ENCODE data around the gene AGER.
"Not testable (repeated sequence)": the region's sequence is repeated elsewhere in the genome, so short reads cannot be mapped to it uniquely, and the experiment has no call there.

AGER gene

GRCh38 chr6:32149092-32149755 lies 34.8 kb downstream of the AGER start:
- DNase-seq (ENCODE audit: low read depth) = no peak
- TF ChIP-seq CTCF (conservative IDR thresholded peaks at IDR 0.05; ENCODE audit: low read depth, low read length) = no peak
- peak overlapping the region; percentile 47 for H3K4me3 ChIP-seq (ENCODE audit: low read depth, low read length)

GRCh38 chr6:32148289-32149091 lies 35.6 kb downstream of the AGER start:
- peak; percentile 45 for TF ChIP-seq CTCF (conservative IDR thresholded peaks at IDR 0.05; ENCODE audit: low read depth, low read length)
- peak; percentile 78 for DNase-seq (ENCODE audit: low read depth)
- H3K4me3 ChIP-seq (ENCODE audit: low read depth, low read length) = peak overlapping the region; percentile 47

- H3K4me3 ChIP-seq (ENCODE audit: low read depth, low read length) = no peak overlapping the region
- DNase-seq (ENCODE audit: low read depth) = no peak
- TF ChIP-seq CTCF (conservative IDR thresholded peaks at IDR 0.05; ENCODE audit: low read depth, low read length) = no peak
These were observed 36.5 kb downstream of the AGER start for GRCh38 chr6:32147401-32148132.

DNA sequence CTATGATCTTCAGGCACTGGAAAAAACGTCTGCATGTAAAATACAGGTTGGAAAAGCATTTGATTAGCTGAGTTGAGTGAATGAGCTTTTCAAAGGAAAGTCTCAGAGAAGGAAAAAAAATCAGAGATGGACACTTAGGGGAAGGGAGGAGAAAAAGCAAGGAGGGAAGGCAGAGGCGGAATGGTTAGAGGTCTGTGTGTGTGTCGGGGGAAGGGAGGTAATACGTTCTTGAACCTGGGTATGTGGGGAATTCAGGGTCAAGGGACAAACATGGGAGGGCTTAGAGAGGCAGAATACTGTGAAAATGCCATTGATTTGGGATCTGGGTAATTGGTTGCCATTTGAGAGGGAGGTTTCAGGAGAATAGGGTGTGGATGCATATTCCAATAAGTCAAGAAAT lies 37.4 kb downstream of the AGER start:
- TF ChIP-seq CTCF (conservative IDR thresholded peaks at IDR 0.05; ENCODE audit: low read depth, low read length) = no peak
- no peak overlapping the region for H3K4me3 ChIP-seq (ENCODE audit: low read depth, low read length)
- no peak for DNase-seq (ENCODE audit: low read depth)

DNA sequence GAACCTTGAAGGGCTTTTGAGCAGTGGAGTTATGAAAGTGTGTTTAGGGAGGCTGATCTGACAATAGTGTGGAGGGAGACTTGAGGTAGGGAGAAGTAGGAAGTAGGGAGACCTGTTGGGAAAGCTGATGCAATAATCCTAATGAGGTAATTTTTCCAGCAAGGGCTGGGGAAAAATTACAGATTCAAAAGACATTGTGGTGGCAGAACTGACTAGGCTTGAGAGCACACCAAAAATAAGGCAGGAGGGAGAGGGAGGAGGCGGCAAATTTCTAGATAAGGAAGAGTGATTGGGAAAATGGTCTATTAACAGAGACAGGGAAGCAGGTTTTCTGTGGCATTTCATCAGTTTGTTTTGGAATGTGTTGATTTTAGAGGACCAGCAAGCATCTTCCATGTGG lies 37.8 kb downstream of the AGER start:
- TF ChIP-seq CTCF (conservative IDR thresholded peaks at IDR 0.05; ENCODE audit: low read depth, low read length) = no peak
- no peak for DNase-seq (ENCODE audit: low read depth)
- no peak overlapping the region for H3K4me3 ChIP-seq (ENCODE audit: low read depth, low read length)

GRCh38 chr6:32144238-32144637 lies 39.8 kb downstream of the AGER start:
- not testable (repeated sequence) for DNase-seq (ENCODE audit: low read depth); H3K4me3 ChIP-seq (ENCODE audit: low read depth, low read length)

- TF ChIP-seq CTCF (conservative IDR thresholded peaks at IDR 0.05; ENCODE audit: low read depth, low read length) = no peak
- no peak for DNase-seq (ENCODE audit: low read depth)
- no peak overlapping the region for H3K4me3 ChIP-seq (ENCODE audit: low read depth, low read length)
These were observed 43.5 kb downstream of the AGER start for GRCh38 chr6:32140420-32141046.

Data from choroid plexus epithelial cell (primary cell).